ENCODE results near the gene DOCK9. TPM values are rescaled to one million over a fixed set of nuclear protein-coding genes. Genes with fewer than 3 reads are reported as not detected.

Gene DOCK9
- total and polyA plus RNA-seq, 2 experiments from 2014 or later = 16.4 to 38.9 TPM

DNA sequence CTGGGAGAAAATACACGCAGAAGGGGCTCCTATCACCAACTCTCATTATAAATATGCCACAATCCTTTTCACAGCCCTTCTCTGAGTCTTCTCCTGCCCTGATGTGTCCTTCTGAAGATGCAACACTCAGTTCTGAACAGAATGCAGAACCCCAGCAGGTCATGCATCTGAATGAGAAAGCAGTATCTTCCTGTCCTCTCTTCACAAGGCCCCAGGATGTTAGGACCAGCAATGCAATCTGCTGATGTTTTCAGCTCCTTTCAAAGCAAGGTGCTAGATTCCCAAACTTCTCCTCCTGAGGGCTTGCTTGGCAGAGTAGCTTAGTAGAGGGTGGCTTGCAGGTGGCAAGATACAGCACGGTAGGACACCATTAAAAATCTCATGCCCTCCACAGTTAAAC, 22.3 kb upstream of the DOCK9 start:
- Histone ChIP-seq H3K36me3 (replicated peaks; ENCODE audit: insufficient read depth, low read depth) (no peaks in the 10 kb centered on the region), H3K9me2 (replicated peaks; ENCODE audit: insufficient read depth) (no peaks in the 10 kb centered on the region), H3K27ac (no peak overlapping the region), H3K9me3 (ENCODE audit: low read depth) (no peaks in the 10 kb centered on the region), H4K20me1 (ENCODE audit: insufficient read depth, poor library complexity, severe bottlenecking) (no peaks in the 10 kb centered on the region), H2AFZ (no peak overlapping the region), H3K27me3 (no peaks in the 10 kb centered on the region), H3K79me2 (no peaks in the 10 kb centered on the region), H3K4me3 (no peak overlapping the region), H3K4me1 (ENCODE audit: insufficient read depth) (peaks cover 6% of the 10 kb centered on the region), H3K4me2 (no peak overlapping the region)
- TF ChIP-seq, protein P1, sequence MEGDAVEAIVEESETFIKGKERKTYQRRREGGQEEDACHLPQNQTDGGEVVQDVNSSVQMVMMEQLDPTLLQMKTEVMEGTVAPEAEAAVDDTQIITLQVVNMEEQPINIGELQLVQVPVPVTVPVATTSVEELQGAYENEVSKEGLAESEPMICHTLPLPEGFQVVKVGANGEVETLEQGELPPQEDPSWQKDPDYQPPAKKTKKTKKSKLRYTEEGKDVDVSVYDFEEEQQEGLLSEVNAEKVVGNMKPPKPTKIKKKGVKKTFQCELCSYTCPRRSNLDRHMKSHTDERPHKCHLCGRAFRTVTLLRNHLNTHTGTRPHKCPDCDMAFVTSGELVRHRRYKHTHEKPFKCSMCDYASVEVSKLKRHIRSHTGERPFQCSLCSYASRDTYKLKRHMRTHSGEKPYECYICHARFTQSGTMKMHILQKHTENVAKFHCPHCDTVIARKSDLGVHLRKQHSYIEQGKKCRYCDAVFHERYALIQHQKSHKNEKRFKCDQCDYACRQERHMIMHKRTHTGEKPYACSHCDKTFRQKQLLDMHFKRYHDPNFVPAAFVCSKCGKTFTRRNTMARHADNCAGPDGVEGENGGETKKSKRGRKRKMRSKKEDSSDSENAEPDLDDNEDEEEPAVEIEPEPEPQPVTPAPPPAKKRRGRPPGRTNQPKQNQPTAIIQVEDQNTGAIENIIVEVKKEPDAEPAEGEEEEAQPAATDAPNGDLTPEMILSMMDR (IDR thresholded peaks at IDR 0.05; ENCODE audit: poor library complexity) = no peak
- TF ChIP-seq EZH2 (IDR thresholded peaks at IDR 0.05; ENCODE audit: borderline replicate concordance) = no peak
- TF ChIP-seq EZH2phosphoT487 (IDR thresholded peaks at IDR 0.05; ENCODE audit: low read depth, severe bottlenecking, unreplicated experiment) = no peak
- DNase-seq (ENCODE audit: low spot score) = no peak
- 98% methylated on average over 2 of the region's 2 CpGs for WGBS (ENCODE audit: low lambda C conversion rate, missing lambda C conversion rate)

DNA sequence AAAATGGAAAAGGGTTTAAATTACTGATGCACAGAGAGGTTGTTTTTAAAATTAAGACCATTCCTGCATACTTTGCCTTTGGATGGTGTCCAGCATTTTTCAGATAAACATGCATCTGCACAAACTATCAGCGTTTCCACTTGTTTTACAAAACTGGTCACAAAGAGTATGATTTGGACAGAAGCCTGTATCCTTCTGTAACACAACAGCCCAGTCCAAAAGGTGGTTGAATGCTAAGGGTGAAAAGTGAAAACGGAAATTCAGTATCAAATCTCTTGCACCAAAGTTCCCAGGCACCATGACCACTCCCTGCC, 21.7 kb upstream of the DOCK9 start:
- no peaks in the 10 kb centered on the region for H3K9me3 ChIP-seq (ENCODE audit: low read depth)
- no peak overlapping the region for H3K4me3 ChIP-seq
- H2AFZ ChIP-seq = no peak overlapping the region
- H3K9me2 ChIP-seq (replicated peaks; ENCODE audit: insufficient read depth) = no peaks in the 10 kb centered on the region
- no peak overlapping the region for H3K4me2 ChIP-seq
- peaks cover 6% of the 10 kb centered on the region for H3K4me1 ChIP-seq (ENCODE audit: insufficient read depth)
- H3K79me2 ChIP-seq = no peaks in the 10 kb centered on the region
- 77% methylated on average over 2 of the region's 2 CpGs for WGBS (ENCODE audit: low lambda C conversion rate, missing lambda C conversion rate)
- H3K27me3 ChIP-seq = no peaks in the 10 kb centered on the region
- H4K20me1 ChIP-seq (ENCODE audit: insufficient read depth, poor library complexity, severe bottlenecking) = no peaks in the 10 kb centered on the region
- H3K27ac ChIP-seq = no peak overlapping the region
- no peak for DNase-seq (ENCODE audit: low spot score)
- no peaks in the 10 kb centered on the region for H3K36me3 ChIP-seq (replicated peaks; ENCODE audit: insufficient read depth, low read depth)
- TF ChIP-seq, protein P1 (IDR thresholded peaks at IDR 0.05; ENCODE audit: poor library complexity) = no peak
- TF ChIP-seq EZH2phosphoT487 (IDR thresholded peaks at IDR 0.05; ENCODE audit: low read depth, severe bottlenecking, unreplicated experiment) (no peak), EZH2 (IDR thresholded peaks at IDR 0.05; ENCODE audit: borderline replicate concordance) (no peak)

DNA sequence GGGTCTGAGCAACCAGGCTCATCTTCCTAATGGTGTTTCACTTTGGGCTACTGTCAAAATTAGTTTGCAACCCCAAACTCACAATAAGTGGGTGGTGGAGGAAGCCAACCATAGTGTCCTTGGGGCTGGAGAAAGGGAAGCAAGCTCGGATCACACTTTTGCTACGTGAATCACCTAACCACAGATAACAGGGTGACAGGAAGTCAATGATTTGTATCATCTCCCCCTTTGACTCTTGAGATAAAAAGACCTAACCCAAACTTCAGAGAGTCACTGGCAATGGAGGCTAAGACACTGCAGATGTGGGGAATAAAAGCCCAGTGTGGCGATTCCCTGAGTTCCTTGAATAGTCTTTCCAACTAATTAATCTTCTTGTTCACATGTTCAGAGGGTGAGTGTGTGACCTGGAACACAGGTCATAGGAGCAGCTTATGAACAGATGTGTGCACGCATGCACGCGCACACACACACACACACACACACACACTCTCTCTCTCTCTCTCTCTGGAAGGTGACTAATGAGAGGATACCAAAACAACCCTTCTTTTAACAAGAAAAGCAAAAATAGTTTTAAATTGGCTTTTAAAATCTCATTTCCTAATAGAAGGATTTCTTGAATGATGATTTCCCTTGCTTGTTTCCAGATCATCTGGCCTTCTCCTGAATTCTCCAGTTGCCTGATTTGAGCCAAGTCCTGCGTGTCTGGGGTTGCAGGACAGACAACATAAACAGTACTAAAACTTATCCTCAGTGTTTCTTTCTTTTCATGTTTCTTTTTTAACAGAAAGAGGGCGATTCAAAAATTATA, 21.2 kb upstream of the DOCK9 start:
- Histone ChIP-seq H3K4me2 (no peak overlapping the region), H3K79me2 (no peaks in the 10 kb centered on the region), H3K27ac (no peak overlapping the region), H3K27me3 (no peaks in the 10 kb centered on the region), H4K20me1 (ENCODE audit: insufficient read depth, poor library complexity, severe bottlenecking) (no peaks in the 10 kb centered on the region), H3K4me1 (ENCODE audit: insufficient read depth) (peaks cover 2% of the 10 kb centered on the region), H3K4me3 (no peak overlapping the region), H2AFZ (no peak overlapping the region), H3K9me3 (ENCODE audit: low read depth) (no peaks in the 10 kb centered on the region), H3K9me2 (replicated peaks; ENCODE audit: insufficient read depth) (no peaks in the 10 kb centered on the region), H3K36me3 (replicated peaks; ENCODE audit: insufficient read depth, low read depth) (no peaks in the 10 kb centered on the region)
- WGBS (ENCODE audit: low lambda C conversion rate, missing lambda C conversion rate) = 79% methylated on average over 8 of the region's 8 CpGs
- DNase-seq (ENCODE audit: low spot score) = no peak
- no peak for TF ChIP-seq EZH2phosphoT487 (IDR thresholded peaks at IDR 0.05; ENCODE audit: low read depth, severe bottlenecking, unreplicated experiment)
- TF ChIP-seq, protein P1 (IDR thresholded peaks at IDR 0.05; ENCODE audit: poor library complexity) = no peak
- no peak for TF ChIP-seq EZH2 (IDR thresholded peaks at IDR 0.05; ENCODE audit: borderline replicate concordance)

Measured in hepatocyte (in vitro differentiated cells).